HepG2 (cell line): Measurements from ENCODE around the gene SPATA12. TPM values are rescaled to one million over a fixed set of nuclear protein-coding genes. Genes with fewer than 3 reads are reported as not detected.
A peak's percentile ranks its signal among the peaks of the same experiment; 100 is the strongest.

Experiments used
- AHR ChIP-seq: IDR thresholded peaks from 2 replicates; pipeline ENCODE4 v1.6.1; 2018; ENCODE audit warnings: missing genetic modification reagents, missing compliant biosample characterization
- CCAR2 ChIP-seq: fragments of 200-400 bp; formaldehyde crosslinking; optimal IDR thresholded peaks from 2 replicates; pipeline ENCODE3; 2018; ENCODE audit warnings: low read depth, mild to moderate bottlenecking, low read length, moderate library complexity
- DRAP1 ChIP-seq: IDR thresholded peaks from 2 replicates; pipeline ENCODE4 v1.6.1; 2016; ENCODE audit warnings: missing genetic modification reagents, missing compliant biosample characterization
- ERF ChIP-seq: IDR thresholded peaks from 2 replicates; pipeline ENCODE4 v1.6.1; 2018; ENCODE audit warnings: missing biosample characterization, missing genetic modification reagents
- FOXA3 ChIP-seq: IDR thresholded peaks from 2 replicates; pipeline ENCODE4 v1.6.1; 2016; ENCODE audit warnings: missing genetic modification reagents, missing compliant biosample characterization
- MAZ ChIP-seq, 2 experiments: sonication (generic) in 1 of 2; formaldehyde crosslinking in 1 of 2; IDR thresholded peaks; 2 replicates each; pipeline versions ENCODE4 v1.5.0 to v1.6.1; 2012 to 2020; ENCODE audit warnings: low read depth in 2 of 2, mild to moderate bottlenecking in 2 of 2, borderline replicate concordance in 1 of 2, improper control_type of control experiment in 1 of 2, low read length in 1 of 2, missing genetic modification reagents in 1 of 2, moderate library complexity in 1 of 2
- PRDM4 ChIP-seq: sonication (generic); formaldehyde crosslinking; IDR thresholded peaks from 2 replicates; pipeline ENCODE4 v1.9.0; 2021; ENCODE audit warnings: missing genetic modification reagents, borderline replicate concordance
- SIN3A ChIP-seq: IDR thresholded peaks from 2 replicates; pipeline ENCODE4 v1.6.1; 2011; ENCODE audit warnings: low read depth, mild to moderate bottlenecking, control low read depth, low read length, borderline replicate concordance
- TFAP4 ChIP-seq: sonication (generic); IDR thresholded peaks from 2 replicates; pipeline ENCODE4 v1.6.1; 2016; ENCODE audit warnings: low read depth, borderline replicate concordance
- ZNF292 ChIP-seq: sonication (generic); formaldehyde crosslinking; IDR thresholded peaks from 2 replicates; pipeline ENCODE4 v1.8.1; 2022; ENCODE audit warnings: mild to moderate bottlenecking, low read depth, missing genetic modification reagents, borderline replicate concordance
- ZNF407 ChIP-seq: sonication (generic); formaldehyde crosslinking; IDR thresholded peaks from one replicate; pipeline ENCODE4 v1.5.1; 2020; ENCODE audit warnings: mild to moderate bottlenecking, missing genetic modification reagents; ENCODE audit errors: not compliant biosample characterization
- ZNF510 ChIP-seq: sonication (generic); formaldehyde crosslinking; IDR thresholded peaks from 2 replicates; pipeline ENCODE4 v1.4.0; 2020; ENCODE audit warnings: low read depth, mild to moderate bottlenecking, missing genetic modification reagents
- ZNF713 ChIP-seq: sonication (generic); formaldehyde crosslinking; IDR thresholded peaks from 2 replicates; pipeline ENCODE4 v1.4.0; 2020; ENCODE audit warnings: mild to moderate bottlenecking, missing genetic modification reagents
- polyA plus RNA-seq, 8 experiments: library from polyadenylated mRNA; depleted of rRNA in 3 of 8; stranded (reverse) in 7 of 8; unstranded in 1 of 8; fragments of >200 nt; fragmentation: Illumina TruSeq in 4 of 8; extraction: Trizol in 4 of 8; gene quantifications; 2 replicates each; pipeline versions ENCODE4 v1.2.1 to v1.2.3, GENCODE V29; 2011 to 2016; ENCODE audit warnings: low read depth in 4 of 8, missing spikeins in 1 of 8, mixed read lengths in 1 of 8; ENCODE audit not compliant: insufficient read depth in 1 of 8
- total RNA-seq, 5 experiments: library from RNA; depleted of rRNA; stranded (reverse); fragments of >200 nt; fragmentation: Illumina TruSeq; extraction: Trizol; gene quantifications; 2 replicates each; pipeline ENCODE4 v1.2.3, GENCODE V29; 2016; ENCODE audit warnings: low read depth in 1 of 5
- TF ChIP-seq, protein P1 (sequence below): sonication (generic); formaldehyde crosslinking; IDR thresholded peaks from 2 replicates; pipeline ENCODE4 v1.4.0; 2020; ENCODE audit warnings: mild to moderate bottlenecking, missing genetic modification reagents

The SPATA12 gene
- total and polyA plus RNA-seq, 2 of the 13 experiments (the other 11 are each of a cell fraction or from before 2014, with no cell fraction given): 0.09 to 0.25 TPM

GRCh38 chr3:57078635-57079473 lies 18.4 kb downstream of the SPATA12 start (continued):
- no peak for TF ChIP-seq CCAR2
- no peak for TF ChIP-seq FOXA3 (CRISPR knock-in tag)
- TF ChIP-seq ERF (CRISPR knock-in tag): no peak
- TF ChIP-seq ZNF510 (CRISPR knock-in tag): no peak
- TF ChIP-seq AHR (CRISPR knock-in tag): no peak
- TF ChIP-seq ZNF713 (CRISPR knock-in tag): no peak
- TF ChIP-seq, protein P1, sequence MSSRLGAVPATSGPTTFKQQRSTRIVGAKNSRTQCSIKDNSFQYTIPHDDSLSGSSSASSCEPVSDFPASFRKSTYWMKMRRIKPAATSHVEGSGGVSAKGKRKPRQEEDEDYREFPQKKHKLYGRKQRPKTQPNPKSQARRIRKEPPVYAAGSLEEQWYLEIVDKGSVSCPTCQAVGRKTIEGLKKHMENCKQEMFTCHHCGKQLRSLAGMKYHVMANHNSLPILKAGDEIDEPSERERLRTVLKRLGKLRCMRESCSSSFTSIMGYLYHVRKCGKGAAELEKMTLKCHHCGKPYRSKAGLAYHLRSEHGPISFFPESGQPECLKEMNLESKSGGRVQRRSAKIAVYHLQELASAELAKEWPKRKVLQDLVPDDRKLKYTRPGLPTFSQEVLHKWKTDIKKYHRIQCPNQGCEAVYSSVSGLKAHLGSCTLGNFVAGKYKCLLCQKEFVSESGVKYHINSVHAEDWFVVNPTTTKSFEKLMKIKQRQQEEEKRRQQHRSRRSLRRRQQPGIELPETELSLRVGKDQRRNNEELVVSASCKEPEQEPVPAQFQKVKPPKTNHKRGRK (CRISPR knock-in tag): no peak
- no peak for TF ChIP-seq ZNF407 (CRISPR knock-in tag)
- TF ChIP-seq MAZ (IDR thresholded peaks at IDR 0.05; ENCODE audit: borderline replicate concordance, low read depth, low read length): no peak
- TF ChIP-seq MAZ (CRISPR knock-in tag; IDR thresholded peaks at IDR 0.05; ENCODE audit: low read depth): no peak
- TF ChIP-seq SIN3A: 0 out of 2 replicates have a peak, but pooled peaks have one; percentile 29
- no peak for TF ChIP-seq TFAP4
- TF ChIP-seq ZNF292 (CRISPR knock-in tag): no peak
- no peak for TF ChIP-seq DRAP1
- TF ChIP-seq PRDM4 (CRISPR knock-in tag): no peak
